Neural progenitor cell (in vitro differentiated cells): ENCODE measurements around the gene ZC3H12A. TPM values are rescaled to one million over a fixed set of nuclear protein-coding genes. Genes with fewer than 3 reads are reported as not detected.

ENCODE experiments used
- DNase-seq: peaks from one replicate; pipeline ENCODE4 v3.0.0-alpha.2; 2016; ENCODE audit warnings: low spot score
- H2AFZ ChIP-seq: fragments of 200-600 bp; sonication (generic); replicated peaks from 2 replicates; pipeline ENCODE4 v1.6.1; 2016; ENCODE audit warnings: antibody characterized with exemption
- H3F3A ChIP-seq: fragments of 200-600 bp; sonication (generic); 2 replicates; pipeline ENCODE4 v1.6.1; 2016; ENCODE audit warnings: antibody characterized with exemption, low read depth
- H3K27ac ChIP-seq: fragments of 200-600 bp; sonication (generic); 2 replicates; pipeline ENCODE4 v1.5.1; 2016; ENCODE audit warnings: mild to moderate bottlenecking
- H3K27me3 ChIP-seq: fragments of 200-600 bp; sonication (generic); 2 replicates; pipeline ENCODE4 v1.6.1; 2016; ENCODE audit warnings: mild to moderate bottlenecking, moderate library complexity
- H3K36me3 ChIP-seq: fragments of 200-600 bp; sonication (generic); 2 replicates; pipeline ENCODE4 v1.5.1; 2016
- H3K4me1 ChIP-seq: fragments of 200-600 bp; sonication (generic); 2 replicates; pipeline ENCODE4 v1.6.1; 2016; ENCODE audit warnings: mixed run types
- H3K4me2 ChIP-seq: fragments of 200-600 bp; sonication (generic); 2 replicates; pipeline ENCODE4 v1.6.1; 2016
- H3K4me3 ChIP-seq: fragments of 200-600 bp; sonication (generic); 2 replicates; pipeline ENCODE4 v1.5.1; 2016
- H3K79me2 ChIP-seq: fragments of 200-600 bp; sonication (generic); 2 replicates; pipeline ENCODE4 v1.6.1; 2016; ENCODE audit warnings: low read depth
- H3K9ac ChIP-seq: fragments of 200-600 bp; sonication (generic); 2 replicates; pipeline ENCODE4 v1.6.1; 2016
- H3K9me3 ChIP-seq: fragments of 200-600 bp; sonication (generic); 2 replicates; pipeline ENCODE4 v1.5.1; 2016; ENCODE audit warnings: low read depth
- H4K20me1 ChIP-seq: fragments of 200-600 bp; sonication (generic); 2 replicates; pipeline ENCODE4 v1.6.1; 2016; ENCODE audit warnings: low read depth
- H3K27ac Mint-ChIP-seq: 3 replicates; pipeline ENCODE4 v1.8.0; 2021; ENCODE audit warnings: mixed read lengths
- H3K27me3 Mint-ChIP-seq: 2 replicates; pipeline ENCODE4 v1.8.0; 2022; ENCODE audit warnings: low read depth, mild to moderate bottlenecking, inconsistent platforms, moderate library complexity, mixed read lengths; ENCODE audit not compliant: insufficient read depth
- H3K36me3 Mint-ChIP-seq: 3 replicates; pipeline ENCODE4 v1.8.0; 2021; ENCODE audit warnings: mixed read lengths
- H3K4me1 Mint-ChIP-seq: 3 replicates; pipeline ENCODE4 v1.8.0; 2021; ENCODE audit warnings: mixed read lengths
- H3K4me3 Mint-ChIP-seq: 3 replicates; pipeline ENCODE4 v1.8.0; 2021; ENCODE audit warnings: mild to moderate bottlenecking, moderate library complexity, mixed read lengths
- H3K9me3 Mint-ChIP-seq: 3 replicates; pipeline ENCODE4 v1.8.0; 2020; ENCODE audit warnings: mixed read lengths
- CTCF ChIP-seq: fragments of 200-600 bp; sonication (generic); IDR thresholded peaks from 2 replicates; pipeline ENCODE4 v1.5.1; 2017; ENCODE audit warnings: antibody characterized with exemption, mild to moderate bottlenecking
- EZH2 ChIP-seq: fragments of 200-600 bp; sonication (generic); IDR thresholded peaks from 2 replicates; pipeline ENCODE4 v1.6.1; 2017; ENCODE audit warnings: antibody characterized with exemption, mild to moderate bottlenecking, moderate library complexity
- EZH2phosphoT487 ChIP-seq: fragments of 200-600 bp; sonication (generic); IDR thresholded peaks from 2 replicates; pipeline ENCODE4 v1.6.1; 2017; ENCODE audit warnings: antibody characterized with exemption
- total RNA-seq: library from RNA; depleted of rRNA; stranded (reverse); fragments of >200 nt; gene quantifications from 2 replicates; pipeline ENCODE4 v1.2.3, GENCODE V29; 2015; ENCODE audit warnings: low replicate concordance

Gene ZC3H12A
- total RNA-seq, 1 donor from 2014 or later = 1.2 TPM

GRCh38 chr1:37434292-37435225 is 39.8 kb upstream of the ZC3H12A start:
- H2AFZ ChIP-seq = no peak overlapping the region
- H3K27ac ChIP-seq = no peak overlapping the region
- H3K4me1 Mint-ChIP-seq = peaks cover 14% of the 10 kb centered on the region
- no peaks in the 10 kb centered on the region for H3K79me2 ChIP-seq
- H3F3A ChIP-seq = peaks cover 14% of the 10 kb centered on the region
- H3K9me3 Mint-ChIP-seq = no peaks in the 10 kb centered on the region
- H3K27ac Mint-ChIP-seq = no peak overlapping the region
- peaks cover 8% of the 10 kb centered on the region for H3K27me3 Mint-ChIP-seq
- no peak overlapping the region for H3K4me3 ChIP-seq
- H3K36me3 ChIP-seq = no peaks in the 10 kb centered on the region
- H3K9me3 ChIP-seq = no peaks in the 10 kb centered on the region
- H3K4me1 ChIP-seq = peaks cover 17% of the 10 kb centered on the region
- DNase-seq = peak; percentile 86
- no peaks in the 10 kb centered on the region for H4K20me1 ChIP-seq
- H3K9ac ChIP-seq = no peak overlapping the region
- no peak overlapping the region for H3K4me2 ChIP-seq
- no peaks in the 10 kb centered on the region for H3K27me3 ChIP-seq
- no peak overlapping the region for H3K4me3 Mint-ChIP-seq
- TF ChIP-seq CTCF = peak; percentile 98
- TF ChIP-seq EZH2phosphoT487 = no peak
- no peaks in the 10 kb centered on the region for H3K36me3 Mint-ChIP-seq

- peaks cover 13% of the 10 kb centered on the region for H3F3A ChIP-seq
- DNase-seq = no peak
- no peaks in the 10 kb centered on the region for H3K27me3 ChIP-seq
- no peaks in the 10 kb centered on the region for H3K9me3 Mint-ChIP-seq
- H3K27me3 Mint-ChIP-seq = peaks cover 4% of the 10 kb centered on the region
- TF ChIP-seq CTCF = no peak
- no peak for TF ChIP-seq EZH2
- TF ChIP-seq EZH2phosphoT487 = no peak
- H4K20me1 ChIP-seq = no peaks in the 10 kb centered on the region
- H3K4me3 ChIP-seq = no peak overlapping the region
- H3K4me1 ChIP-seq = peaks cover 13% of the 10 kb centered on the region
- H3K4me2 ChIP-seq = no peak overlapping the region
- no peaks in the 10 kb centered on the region for H3K36me3 Mint-ChIP-seq
- no peak overlapping the region for H3K4me3 Mint-ChIP-seq
- H3K4me1 Mint-ChIP-seq = peaks cover 14% of the 10 kb centered on the region
- H3K9me3 ChIP-seq = no peaks in the 10 kb centered on the region
- no peak overlapping the region for H3K9ac ChIP-seq
- H3K36me3 ChIP-seq = no peaks in the 10 kb centered on the region
- H3K27ac Mint-ChIP-seq = no peak overlapping the region
- no peak overlapping the region for H2AFZ ChIP-seq
- H3K79me2 ChIP-seq = no peaks in the 10 kb centered on the region
- no peak overlapping the region for H3K27ac ChIP-seq
These were observed 37.3 kb upstream of the ZC3H12A start for GRCh38 chr1:37437087-37437486.

DNA sequence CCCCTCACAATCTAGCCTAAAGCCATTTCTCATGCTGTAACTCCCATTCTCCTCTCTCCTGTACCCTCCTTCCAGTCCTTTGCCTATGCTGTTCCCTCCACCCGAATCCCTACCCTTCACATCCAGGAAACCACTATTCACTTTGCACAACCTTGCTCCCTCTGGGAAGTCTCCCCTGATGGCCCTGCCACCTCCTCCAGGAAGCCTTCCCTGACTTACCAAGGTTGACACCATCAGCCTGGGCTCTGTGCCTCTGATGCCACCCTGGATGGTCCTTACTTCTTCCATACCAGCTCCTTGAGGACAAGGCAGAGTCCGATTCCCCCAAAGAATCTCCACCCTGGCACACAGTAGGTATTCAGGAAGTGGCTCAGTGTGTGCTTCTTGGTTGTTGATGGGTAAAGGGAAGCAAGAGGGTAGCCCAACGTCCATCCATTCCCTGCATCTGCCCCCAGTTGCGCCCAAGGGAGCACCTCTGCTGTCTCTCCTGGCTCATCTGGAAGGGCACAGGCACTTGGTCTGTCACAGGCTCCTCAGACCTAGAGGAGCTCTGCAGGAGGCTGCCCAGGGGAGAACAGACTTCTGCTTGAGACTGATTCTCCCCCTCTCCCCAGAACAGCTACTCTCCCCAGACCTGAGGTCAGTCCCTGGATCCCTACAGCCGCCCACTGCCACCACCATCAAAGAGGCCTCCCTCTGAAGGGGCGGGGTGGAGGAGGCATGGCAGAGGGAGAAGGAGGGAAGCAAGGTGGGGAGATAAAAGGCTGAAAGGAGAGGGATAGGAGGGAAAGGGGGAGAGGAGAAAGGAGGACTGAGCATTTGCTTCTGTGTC is 36.1 kb upstream of the ZC3H12A start:
- Histone ChIP-seq H4K20me1 (no peaks in the 10 kb centered on the region), H3K4me1 (peaks cover 13% of the 10 kb centered on the region), H3F3A (peaks cover 13% of the 10 kb centered on the region), H3K36me3 (no peaks in the 10 kb centered on the region), H3K79me2 (no peaks in the 10 kb centered on the region), H2AFZ (no peak overlapping the region), H3K9ac (no peak overlapping the region), H3K27me3 (no peaks in the 10 kb centered on the region), H3K4me2 (peak overlapping the region; percentile 27), H3K9me3 (no peaks in the 10 kb centered on the region), H3K4me3 (no peak overlapping the region), H3K27ac (no peak overlapping the region)
- Mint-ChIP-seq H3K4me3 (no peak overlapping the region), H3K9me3 (no peaks in the 10 kb centered on the region), H3K36me3 (no peaks in the 10 kb centered on the region), H3K27ac (no peak overlapping the region), H3K4me1 (peaks cover 11% of the 10 kb centered on the region), H3K27me3 (peaks cover 4% of the 10 kb centered on the region)
- DNase-seq = no peak
- TF ChIP-seq EZH2 = no peak
- TF ChIP-seq CTCF = no peak
- TF ChIP-seq EZH2phosphoT487 = no peak
